ENCODE data around the gene FREY1. TPM values are rescaled to one million over a fixed set of nuclear protein-coding genes. Genes with fewer than 3 reads are reported as not detected.

Gene FREY1
- total and polyA plus RNA-seq, 2 donors (not counting 3 experiments of a cell fraction or from before 2014, with no cell fraction given), result 0.84 to 1.1 TPM

- no peak for FAIRE-seq
- H3K36me3 ChIP-seq (ENCODE audit: control insufficient read depth in 2 of 2, extremely low read depth in 1 of 2, insufficient read depth in 2 of 2, low read length in 2 of 2), result peaks cover 0 to 48% of the 10 kb centered on the region in 2 experiments
- H3K9ac ChIP-seq (replicated peaks; ENCODE audit: extremely low read depth, insufficient read depth, low read length), result no peak overlapping the region
- no peak overlapping the region for H3K4me3 ChIP-seq (replicated peaks in 1 of 3; ENCODE audit: insufficient read depth in 1 of 3, low read depth in 1 of 3, low read length in 3 of 3)
- no peaks in the 10 kb centered on the region for H3K9me1 ChIP-seq (replicated peaks; ENCODE audit: control insufficient read depth, extremely low read depth, insufficient read depth, low read length)
- DNase-seq (ENCODE audit: low read depth, low spot score), result no peak
- no peak overlapping the region for H3K27ac ChIP-seq (ENCODE audit: insufficient read depth, low read depth, low read length)
- CTCF ChIA-PET, result no interaction called here
- no peaks in the 10 kb centered on the region for H3K9me3 ChIP-seq (replicated peaks; ENCODE audit: control insufficient read depth, insufficient read depth, low read length)
- TF ChIP-seq POLR2A (IDR thresholded peaks at IDR 0.05; ENCODE audit: low read depth, low read length), result no peak
- no peak for TF ChIP-seq JUN (IDR thresholded peaks at IDR 0.05; ENCODE audit: borderline replicate concordance, insufficient read depth, insufficient read length, low read depth)
- no peak for TF ChIP-seq MAX (IDR thresholded peaks at IDR 0.05; ENCODE audit: insufficient read depth, insufficient read length)
- no peak for TF ChIP-seq EZH2 (IDR thresholded peaks at IDR 0.05; ENCODE audit: borderline replicate concordance, low read depth, low read length, severe bottlenecking)
- TF ChIP-seq GATA2 (IDR thresholded peaks at IDR 0.05; ENCODE audit: insufficient read depth, insufficient read length, low read depth, low read length), result no peak
- no peak for TF ChIP-seq MYC (IDR thresholded peaks at IDR 0.05; ENCODE audit: low read depth, low read length)
- no peak for TF ChIP-seq POLR2AphosphoS5 (IDR thresholded peaks at IDR 0.05; ENCODE audit: insufficient read depth, low read depth, low read length)
- no peak for TF ChIP-seq CTCF (IDR thresholded peaks at IDR 0.05; ENCODE audit: extremely low read depth in 1 of 2, insufficient read depth in 1 of 2, low read depth in 1 of 2, low read length in 2 of 2)
- no peak for TF ChIP-seq FOS (IDR thresholded peaks at IDR 0.05; ENCODE audit: borderline replicate concordance, insufficient read depth, low read length)
- H3K27me3 ChIP-seq (ENCODE audit: control insufficient read depth in 2 of 2, insufficient read depth in 2 of 2, low read length in 2 of 2), result no peaks in the 10 kb centered on the region
- POLR2A ChIA-PET, result no interaction called here
- dilution Hi-C loops (cut with MboI; ENCODE audit: extremely low pct_ligation_motif_present, low sequenced_read_pairs) (no loop called here), intact Hi-C loops (cut with micrococcal nuclease) (no loop called here)
- H4K20me1 ChIP-seq (replicated peaks; ENCODE audit: control insufficient read depth, extremely low read depth, insufficient read depth, low read length), result no peaks in the 10 kb centered on the region
- H2AFZ ChIP-seq (ENCODE audit: low read depth, low read length), result no peak overlapping the region
- BruUV-seq (replicated peaks), result no TSS peak
- H3K4me2 ChIP-seq (ENCODE audit: insufficient read depth, low read length), result no peak overlapping the region
- peaks cover 10% of the 10 kb centered on the region for H3K4me1 ChIP-seq (ENCODE audit: control insufficient read depth, extremely low read depth, insufficient read depth, low read length)
- H3K79me2 ChIP-seq (ENCODE audit: control insufficient read depth, insufficient read depth, low read length), result peaks cover 10% of the 10 kb centered on the region
Observed at GRCh38 chr11:45913514-45913913, 6.4 kb upstream of the FREY1 start.
